H1 (cell line): ENCODE measurements around the gene SLC16A8. TPM values are rescaled to one million over a fixed set of nuclear protein-coding genes. Genes with fewer than 3 reads are reported as not detected.
"Not testable (repeated sequence)": the region's sequence is repeated elsewhere in the genome, so short reads cannot be mapped to it uniquely, and the experiment has no call there.

Experiments
- CTCF ChIA-PET: fragments of 300-600 bp; sonication (Branson Sonifier 250); formaldehyde crosslinking; loops from one replicate; lab custom pipeline; 2021; ENCODE audit not compliant: partially characterized antibody; lab: Charles Lee
- POLR2A ChIA-PET: fragments of 300-600 bp; sonication (Branson Sonifier 250); formaldehyde crosslinking; loops from one replicate; lab custom pipeline; 2021; ENCODE audit warnings: inconsistent platforms; ENCODE audit not compliant: partially characterized antibody; lab: Charles Lee
- DNase-seq, 2 experiments: peaks; one replicate each; pipeline versions ENCODE4 v3.0.0 to v3.0.0-alpha.2; 2010 to 2022; ENCODE audit warnings: low spot score in 2 of 2, low read depth in 1 of 2, mixed read lengths in 1 of 2
- FAIRE-seq: peaks from 2 replicates; lab custom pipeline; 2011; peaks lifted over from hg19 to GRCh38; lab: Jason Lieb, UNC
- H2AFZ ChIP-seq: 2 replicates; pipeline ENCODE4 v1.8.1; 2012; ENCODE audit warnings: low read length, inconsistent platforms
- H2AK5ac ChIP-seq: 2 replicates; pipeline ENCODE4 v1.6.1; 2013; ENCODE audit warnings: low read depth, low read length
- H2BK120ac ChIP-seq: replicated peaks from 2 replicates; pipeline ENCODE3; 2013; ENCODE audit warnings: low read depth, low read length, inconsistent platforms
- H2BK12ac ChIP-seq: 2 replicates; pipeline ENCODE4 v1.6.1; 2013; ENCODE audit warnings: low read depth, low read length
- H2BK15ac ChIP-seq: 2 replicates; pipeline ENCODE4 v1.6.1; 2013; ENCODE audit warnings: low read length
- H2BK20ac ChIP-seq: 2 replicates; pipeline ENCODE4 v1.6.1; 2013; ENCODE audit warnings: low read length
- H2BK5ac ChIP-seq: 2 replicates; pipeline ENCODE4 v1.6.1; 2013; ENCODE audit warnings: low read depth, low read length
- H3K14ac ChIP-seq: 2 replicates; pipeline ENCODE4 v1.6.1; 2013; ENCODE audit warnings: inconsistent platforms; ENCODE audit not compliant: insufficient read length
- H3K18ac ChIP-seq: 2 replicates; pipeline ENCODE4 v1.6.1; 2013; ENCODE audit warnings: low read length; ENCODE audit errors: extremely low read depth
- H3K23ac ChIP-seq: 2 replicates; pipeline ENCODE4 v1.6.1; 2013; ENCODE audit warnings: inconsistent platforms; ENCODE audit not compliant: insufficient read length
- H3K23me2 ChIP-seq: 2 replicates; pipeline ENCODE4 v1.6.1; 2013; ENCODE audit warnings: low read depth, low read length
- H3K27ac ChIP-seq: 2 replicates; pipeline ENCODE4 v1.6.1; 2011; ENCODE audit warnings: low read depth, low read length, inconsistent platforms
- H3K27me3 ChIP-seq, 4 experiments: replicated peaks in 1 of 4; 1 replicate in 1 of 4; 2 replicates in 3 of 4; pipeline versions ENCODE4 v1.6.1 to v1.8.1; 2011 to 2013; ENCODE audit warnings: low read length in 3 of 4, mild to moderate bottlenecking in 3 of 4, inconsistent platforms in 2 of 4, mixed read lengths in 2 of 4, moderate library complexity in 1 of 4; ENCODE audit not compliant: control insufficient read depth in 3 of 4, insufficient read depth in 3 of 4; ENCODE audit errors: extremely low read depth in 1 of 4
- H3K36me3 ChIP-seq, 4 experiments: 2 replicates each; pipeline versions ENCODE4 v1.6.1 to v1.8.1; 2011 to 2013; ENCODE audit warnings: mild to moderate bottlenecking in 4 of 4, low read length in 3 of 4, moderate library complexity in 2 of 4, control low read depth in 1 of 4, inconsistent platforms in 1 of 4; ENCODE audit not compliant: insufficient read depth in 4 of 4, control insufficient read depth in 2 of 4
- H3K4ac ChIP-seq: replicated peaks from 2 replicates; pipeline ENCODE3; 2013; ENCODE audit warnings: low read length, low read depth, mixed read lengths, inconsistent platforms; ENCODE audit not compliant: insufficient read length
- H3K4me1 ChIP-seq, 4 experiments: replicated peaks in 1 of 4; 1 replicate in 1 of 4; 2 replicates in 3 of 4; pipeline versions ENCODE4 v1.6.1 to v1.8.1; 2011 to 2013; ENCODE audit warnings: low read length in 3 of 4, inconsistent platforms in 2 of 4, mixed read lengths in 1 of 4; ENCODE audit not compliant: insufficient read depth in 4 of 4, control insufficient read depth in 3 of 4
- H3K4me2 ChIP-seq, 2 experiments: 2 replicates each; pipeline versions ENCODE4 v1.6.1 to v1.8.1; 2011 to 2013; ENCODE audit warnings: low read depth in 2 of 2, low read length in 2 of 2, control low read depth in 1 of 2, inconsistent platforms in 1 of 2, mild to moderate bottlenecking in 1 of 2; ENCODE audit not compliant: insufficient read depth in 1 of 2
- H3K4me3 ChIP-seq, 4 experiments: fragments of 200-600, 300-600 bp in 1 of 4; sonication (generic), shearing (Covaris generic), sonication (Bioruptor Twin) in 1 of 4; 2 replicates each; pipeline versions ENCODE4 v1.5.1 to v1.8.1; 2011 to 2016; ENCODE audit warnings: low read length in 4 of 4, low read depth in 3 of 4, control low read depth in 2 of 4, inconsistent platforms in 2 of 4, mild to moderate bottlenecking in 2 of 4, mixed read lengths in 1 of 4, moderate library complexity in 1 of 4; ENCODE audit not compliant: insufficient read depth in 2 of 4; ENCODE audit errors: extremely low read depth in 1 of 4
- H3K56ac ChIP-seq: replicated peaks from 2 replicates; pipeline ENCODE3; 2013; ENCODE audit warnings: low read depth, mild to moderate bottlenecking, mixed read lengths, low read length, inconsistent platforms; ENCODE audit not compliant: insufficient read length
- H3K79me1 ChIP-seq: 2 replicates; pipeline ENCODE4 v1.6.1; 2013; ENCODE audit warnings: low read depth, low read length, control low read depth
- H3K79me2 ChIP-seq, 2 experiments: 2 replicates each; pipeline versions ENCODE4 v1.6.1 to v1.8.1; 2012 to 2013; ENCODE audit warnings: low read length in 2 of 2, mild to moderate bottlenecking in 2 of 2, inconsistent platforms in 1 of 2; ENCODE audit not compliant: insufficient read depth in 2 of 2, control insufficient read depth in 1 of 2
- H3K9ac ChIP-seq, 4 experiments: replicated peaks in 1 of 4; 1 replicate in 1 of 4; 2 replicates in 3 of 4; pipeline versions ENCODE4 v1.6.1 to v1.8.1; 2011 to 2013; ENCODE audit warnings: low read depth in 3 of 4, low read length in 3 of 4, control low read depth in 2 of 4, mild to moderate bottlenecking in 2 of 4, moderate library complexity in 2 of 4, inconsistent platforms in 1 of 4; ENCODE audit errors: extremely low read depth in 1 of 4
- H3K9me3 ChIP-seq, 2 experiments: 2 replicates each; pipeline versions ENCODE4 v1.6.1 to v1.8.1; 2012 to 2013; ENCODE audit warnings: mild to moderate bottlenecking in 2 of 2, moderate library complexity in 2 of 2, control low read depth in 1 of 2, inconsistent platforms in 1 of 2, low read depth in 1 of 2, low read length in 1 of 2, mixed read lengths in 1 of 2; ENCODE audit not compliant: insufficient read depth in 2 of 2
- H4K20me1 ChIP-seq, 2 experiments: replicated peaks in 1 of 2; 2 replicates each; pipeline versions ENCODE3 to v1.8.1; 2011 to 2013; ENCODE audit warnings: inconsistent platforms in 2 of 2, low read length in 2 of 2, mild to moderate bottlenecking in 1 of 2; ENCODE audit not compliant: insufficient read depth in 2 of 2, control insufficient read depth in 1 of 2
- H4K5ac ChIP-seq: 2 replicates; pipeline ENCODE4 v1.6.1; 2013; ENCODE audit warnings: low read length, low read depth, mixed read lengths, inconsistent platforms; ENCODE audit not compliant: insufficient read length
- H4K8ac ChIP-seq: 2 replicates; pipeline ENCODE4 v1.8.0; 2013; ENCODE audit warnings: mild to moderate bottlenecking, moderate library complexity, low read length, inconsistent platforms; ENCODE audit not compliant: insufficient read depth; ENCODE audit errors: extremely low read depth
- H4K91ac ChIP-seq: replicated peaks from 2 replicates; pipeline ENCODE3; 2013; ENCODE audit warnings: low read length, mixed read lengths, inconsistent platforms; ENCODE audit not compliant: insufficient read length
- WGBS, 2 experiments: shearing (Covaris generic) in 1 of 2; methylation state at CpG; one replicate each; pipeline versions ENCODE4 v1.1.6 to v1.1.7; 2013 to 2015; ENCODE audit warnings: low lambda C conversion rate in 2 of 2, mixed read lengths in 2 of 2, inconsistent platforms in 1 of 2, low coverage in 1 of 2, missing lambda C conversion rate in 1 of 2; ENCODE audit not compliant: insufficient replicate concordance in 2 of 2, insufficient coverage in 1 of 2, insufficient read length in 1 of 2; ENCODE audit errors: extremely low coverage in 1 of 2, missing lambda C conversion rate in 1 of 2; 5-methylcytosine and 5-hydroxymethylcytosine counted together
- polyA plus RNA-seq, 7 experiments: library from polyadenylated mRNA; depleted of rRNA in 3 of 7; stranded (reverse) in 5 of 7; unstranded in 2 of 7; fragments of >200 nt in 5 of 7; fragments of 200-250 nt in 2 of 7; gene quantifications; 1 replicate in 5 of 7; 2 replicates in 1 of 7; 4 replicates in 1 of 7; pipeline versions ENCODE4 v1.2.1 to v1.2.3, GENCODE V29; 2011 to 2013; ENCODE audit warnings: missing spikeins in 2 of 7, mixed read lengths in 2 of 7
- total RNA-seq: library from RNA; stranded (reverse); fragmentation: NEBNext Ultra II Directional; extraction: Animal tissue kit (Norgen Biotek cat#: 25700); gene quantifications from 2 replicates; pipeline ENCODE4 v1.2.1, GENCODE V29; 2021

SLC16A8 gene
- total and polyA plus RNA-seq, 2 of the 8 experiments (the other 6 are each of a cell fraction or from before 2014, with no cell fraction given): 0.70 TPM; not detected in 1

- FAIRE-seq, H2AFZ ChIP-seq: not testable (repeated sequence)
- WGBS, 2 experiments: 89% methylated on average over 10 of the region's 10 CpGs; no CpG with 5 or more reads in 1 of the 2 experiments
Observed at GRCh38 chr22:38117556-38117955, 33.6 kb upstream of the SLC16A8 start.

More at GRCh38 chr22:38117556-38117955, 33.6 kb upstream of the SLC16A8 start:
- H2BK120ac ChIP-seq, DNase-seq, H3K36me3 ChIP-seq, POLR2A ChIA-PET, H3K4me3 ChIP-seq, H3K14ac ChIP-seq, H2AK5ac ChIP-seq, H3K23me2 ChIP-seq, H4K91ac ChIP-seq, H4K8ac ChIP-seq, H3K4me2 ChIP-seq, H4K20me1 ChIP-seq, H3K18ac ChIP-seq, H3K4ac ChIP-seq, H2BK5ac ChIP-seq, H4K5ac ChIP-seq, H3K27me3 ChIP-seq, H3K79me1 ChIP-seq, H2BK15ac ChIP-seq, H3K4me1 ChIP-seq, H3K9ac ChIP-seq, H2BK12ac ChIP-seq, H3K56ac ChIP-seq, H3K23ac ChIP-seq, H3K79me2 ChIP-seq, H3K9me3 ChIP-seq, H2BK20ac ChIP-seq, H3K27ac ChIP-seq: not testable (repeated sequence)
- CTCF ChIA-PET: interaction anchor here (0.7 to 2.2 kb wide), 3 partner anchors 18 to 75 kb away, joined by 3 to 7 read pairs (median 6); no protein-coding TSS in a partner anchor
